HG03045 (cell line): ENCODE measurements around the gene GON4L.
"Not testable (repeated sequence)": the region's sequence is repeated elsewhere in the genome, so short reads cannot be mapped to it uniquely, and the experiment has no call there.

Experiments
- ATAC-seq: cut with Tn5 transposase; IDR thresholded peaks from one replicate; pipeline ENCODE4 v1.9.1; 2021; ENCODE audit warnings: mild to moderate bottlenecking, moderate library complexity; ENCODE audit not compliant: unreplicated experiment

Gene GON4L

GRCh38 chr1:155834296-155834926 is 22.6 kb downstream of the GON4L start:
- no peak for ATAC-seq

- ATAC-seq: no peak
These were observed 23.2 kb downstream of the GON4L start for GRCh38 chr1:155833665-155834295.

GRCh38 chr1:155831279-155831976 is 25.6 kb downstream of the GON4L start:
- no peak for ATAC-seq

GRCh38 chr1:155827450-155827849 is 29.6 kb downstream of the GON4L start:
- no peak for ATAC-seq

- no peak for ATAC-seq
These were observed 40.7 kb downstream of the GON4L start for GRCh38 chr1:155816351-155816750.

- no peak for ATAC-seq
These were observed 43.3 kb downstream of the GON4L start for GRCh38 chr1:155813672-155814071.

GRCh38 chr1:155812878-155813277 is 44.1 kb downstream of the GON4L start:
- ATAC-seq: no peak

- ATAC-seq: no peak
These were observed 47.9 kb downstream of the GON4L start for GRCh38 chr1:155809088-155809487.

- no peak for ATAC-seq
These were observed 55.9 kb downstream of the GON4L start for GRCh38 chr1:155801149-155801548.

- ATAC-seq: not testable (repeated sequence)
These were observed 61.4 kb downstream of the GON4L start for GRCh38 chr1:155795618-155796017.

- no peak for ATAC-seq
These were observed 62.3 kb downstream of the GON4L start for GRCh38 chr1:155794605-155795245.

- ATAC-seq: no peak
These were observed 63.8 kb downstream of the GON4L start for GRCh38 chr1:155793213-155793612.

GRCh38 chr1:155777582-155777981 is 79.4 kb downstream of the GON4L start:
- ATAC-seq: no peak

GRCh38 chr1:155776414-155776813 is 80.6 kb downstream of the GON4L start:
- no peak for ATAC-seq

GRCh38 chr1:155773221-155773620 is 83.8 kb downstream of the GON4L start:
- no peak for ATAC-seq

- ATAC-seq: no peak
These were observed 87.8 kb downstream of the GON4L start for GRCh38 chr1:155769257-155769656.

GRCh38 chr1:155767399-155767989 is 89.5 kb downstream of the GON4L start:
- ATAC-seq: not testable (repeated sequence)

GRCh38 chr1:155763989-155764388 is 93.0 kb downstream of the GON4L start:
- not testable (repeated sequence) for ATAC-seq

GRCh38 chr1:155763090-155763815 is 93.8 kb downstream of the GON4L start:
- not testable (repeated sequence) for ATAC-seq

- no peak for ATAC-seq
These were observed 95.1 kb downstream of the GON4L start for GRCh38 chr1:155761736-155762405.
